Body of pancreas (tissue), 4 donors: Measurements from ENCODE around the gene SPDYE4.

Source experiments
- CTCF ChIP-seq, 7 experiments: fragments of 450-650 bp in 4 of 7; fragments of 200-600 bp in 3 of 7; sonication (generic) in 3 of 7; IDR thresholded peaks; one replicate each; pipeline ENCODE4 v1.5.1; 2016 to 2019; ENCODE audit warnings: antibody characterized with exemption in 7 of 7
- POLR2A ChIP-seq, 3 donors: fragments of 450-650 bp; IDR thresholded peaks; one replicate each; pipeline ENCODE4 v1.6.1; 2016; ENCODE audit warnings: antibody characterized with exemption in 3 of 3, mild to moderate bottlenecking in 2 of 3

GRCh38 chr17:8781776-8782175 is 23.4 kb upstream of the SPDYE4 start:
- TF ChIP-seq CTCF (IDR thresholded peaks at IDR 0.05) = no peak
- TF ChIP-seq POLR2A (IDR thresholded peaks at IDR 0.05) = no peak
